Ascending aorta (tissue), 2 donors: ENCODE data around the gene NUDT7. TPM values are rescaled to one million over a fixed set of nuclear protein-coding genes. Genes with fewer than 3 reads are reported as not detected.

Source experiments
- DNase-seq, 2 donors: peaks; one replicate each; pipeline ENCODE4 v3.0.0-alpha.2; 2019; ENCODE audit warnings: low spot score in 2 of 2
- H3K27ac ChIP-seq, 2 donors: fragments of 200-600 bp; sonication (generic); one replicate each; pipeline ENCODE4 v1.5.1; 2016 to 2017; ENCODE audit warnings: mild to moderate bottlenecking in 1 of 2
- H3K27me3 ChIP-seq: fragments of 200-600 bp; sonication (generic); one replicate; pipeline ENCODE4 v1.5.1; 2017
- H3K36me3 ChIP-seq, 2 donors: fragments of 200-600 bp; sonication (generic); one replicate each; pipeline ENCODE4 v1.5.1; 2016
- H3K4me1 ChIP-seq, 2 donors: fragments of 200-600 bp; sonication (generic); one replicate each; pipeline ENCODE4 v1.5.1; 2016 to 2017; ENCODE audit warnings: mild to moderate bottlenecking in 1 of 2
- H3K4me3 ChIP-seq, 2 donors: fragments of 200-600 bp; sonication (generic); one replicate each; pipeline ENCODE4 v1.5.1; 2016 to 2017; ENCODE audit warnings: mild to moderate bottlenecking in 1 of 2
- H3K9me3 ChIP-seq, 2 donors: fragments of 200-600 bp; sonication (generic); one replicate each; pipeline ENCODE4 v1.5.1; 2016
- intact Hi-C: fragments of 100-400 bp; cut with DNase I; formaldehyde crosslinking; loops from one replicate; pipeline ENCODE4 v1.15.1; 2023
- total RNA-seq: library from RNA; depleted of rRNA; stranded (reverse); fragments of >200 nt; gene quantifications from one replicate; pipeline ENCODE4 v1.1.0, GENCODE V29; 2016
- TF ChIP-seq, protein P1 (sequence below), 3 experiments: fragments of 200-600 bp in 2 of 3; fragments of 450-650 bp in 1 of 3; sonication (generic) in 2 of 3; IDR thresholded peaks; one replicate each; pipeline ENCODE4 v1.5.1; 2016 to 2019; ENCODE audit warnings: antibody characterized with exemption in 3 of 3, mild to moderate bottlenecking in 1 of 3, moderate library complexity in 1 of 3

The NUDT7 gene
- total RNA-seq, 1 donor from 2014 or later: not detected

DNA sequence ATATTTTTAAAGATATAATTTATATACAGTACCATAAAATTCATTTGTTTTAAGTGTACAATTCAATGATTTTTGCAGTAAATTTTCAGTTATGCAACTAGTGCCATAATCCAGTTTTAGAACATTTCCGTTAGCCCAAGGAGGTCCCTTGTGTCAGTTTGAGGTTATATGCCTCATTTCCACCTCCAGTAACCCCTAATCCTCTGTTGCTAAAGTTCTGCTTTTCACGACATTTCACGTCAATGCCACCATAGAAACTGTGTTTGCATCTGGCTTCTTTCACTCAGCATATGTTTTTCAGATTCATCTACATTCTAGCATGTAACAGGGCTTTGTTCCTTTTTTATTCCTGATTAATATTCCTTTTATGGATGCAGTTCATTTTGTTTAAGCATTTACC lies 42.4 kb upstream of the NUDT7 start:
- Histone ChIP-seq H3K27me3 (no peaks in the 10 kb centered on the region), H3K9me3 (no peaks in the 10 kb centered on the region), H3K36me3 (no peaks in the 10 kb centered on the region), H3K4me3 (no peak overlapping the region), H3K4me1 (no peaks in the 10 kb centered on the region), H3K27ac (no peak overlapping the region)
- intact Hi-C loops: loop anchor here (5.0 kb wide), 1 partner anchor 107 kb away; the partner anchor contains the start of gene VAT1L
- TF ChIP-seq, protein P1, sequence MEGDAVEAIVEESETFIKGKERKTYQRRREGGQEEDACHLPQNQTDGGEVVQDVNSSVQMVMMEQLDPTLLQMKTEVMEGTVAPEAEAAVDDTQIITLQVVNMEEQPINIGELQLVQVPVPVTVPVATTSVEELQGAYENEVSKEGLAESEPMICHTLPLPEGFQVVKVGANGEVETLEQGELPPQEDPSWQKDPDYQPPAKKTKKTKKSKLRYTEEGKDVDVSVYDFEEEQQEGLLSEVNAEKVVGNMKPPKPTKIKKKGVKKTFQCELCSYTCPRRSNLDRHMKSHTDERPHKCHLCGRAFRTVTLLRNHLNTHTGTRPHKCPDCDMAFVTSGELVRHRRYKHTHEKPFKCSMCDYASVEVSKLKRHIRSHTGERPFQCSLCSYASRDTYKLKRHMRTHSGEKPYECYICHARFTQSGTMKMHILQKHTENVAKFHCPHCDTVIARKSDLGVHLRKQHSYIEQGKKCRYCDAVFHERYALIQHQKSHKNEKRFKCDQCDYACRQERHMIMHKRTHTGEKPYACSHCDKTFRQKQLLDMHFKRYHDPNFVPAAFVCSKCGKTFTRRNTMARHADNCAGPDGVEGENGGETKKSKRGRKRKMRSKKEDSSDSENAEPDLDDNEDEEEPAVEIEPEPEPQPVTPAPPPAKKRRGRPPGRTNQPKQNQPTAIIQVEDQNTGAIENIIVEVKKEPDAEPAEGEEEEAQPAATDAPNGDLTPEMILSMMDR (IDR thresholded peaks at IDR 0.05): no peak
- DNase-seq: no peak

DNA sequence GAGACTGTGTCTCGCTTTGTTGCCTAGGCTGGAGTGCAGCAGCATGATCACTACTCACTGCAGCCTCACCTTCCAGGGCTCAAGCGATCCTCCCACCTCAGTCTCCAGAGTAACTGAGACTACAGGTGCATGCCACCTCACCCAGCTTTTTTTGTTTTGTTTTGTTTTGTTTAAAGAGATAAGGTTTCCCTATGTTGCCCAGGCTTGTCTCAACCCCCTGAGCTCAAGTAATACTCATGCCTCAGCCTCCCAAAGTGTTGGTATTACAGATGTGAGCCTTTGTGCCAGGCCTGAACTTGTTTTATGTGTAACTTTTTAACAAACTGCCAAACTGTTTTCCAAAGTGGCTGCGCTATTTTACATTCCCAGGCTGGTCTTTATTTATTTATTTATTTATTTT lies 41.8 kb upstream of the NUDT7 start:
- H3K27ac ChIP-seq: no peak overlapping the region
- DNase-seq: no peak
- H3K9me3 ChIP-seq: no peaks in the 10 kb centered on the region
- H3K4me3 ChIP-seq: no peak overlapping the region
- H3K27me3 ChIP-seq: no peaks in the 10 kb centered on the region
- H3K4me1 ChIP-seq: no peaks in the 10 kb centered on the region
- TF ChIP-seq, protein P1 (IDR thresholded peaks at IDR 0.05): no peak
- intact Hi-C loops: no loop called here
- H3K36me3 ChIP-seq: no peaks in the 10 kb centered on the region

DNA sequence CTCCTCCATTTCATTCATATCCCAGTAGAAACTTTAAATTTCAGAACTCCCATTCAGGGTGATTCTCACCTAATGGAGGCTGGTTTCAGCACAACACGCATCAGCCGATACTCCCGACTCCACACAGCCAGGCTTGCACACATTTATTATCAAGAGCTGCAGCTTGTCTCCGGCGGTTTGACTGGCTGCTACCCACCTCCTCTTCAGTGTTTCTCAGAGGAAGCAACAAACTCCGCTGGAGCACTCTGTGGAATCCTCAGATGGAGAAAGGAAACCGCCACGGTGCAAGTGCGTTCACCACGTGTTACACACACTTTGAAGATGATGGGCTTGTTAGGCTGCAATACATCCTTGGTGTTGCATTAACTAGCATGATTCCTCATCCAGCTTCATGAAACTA lies 39.7 kb upstream of the NUDT7 start:
- TF ChIP-seq, protein P1 (IDR thresholded peaks at IDR 0.05): no peak
- no peak for DNase-seq
- H3K36me3 ChIP-seq: no peaks in the 10 kb centered on the region
- no peaks in the 10 kb centered on the region for H3K27me3 ChIP-seq
- no peak overlapping the region for H3K27ac ChIP-seq
- intact Hi-C loops: no loop called here
- no peaks in the 10 kb centered on the region for H3K9me3 ChIP-seq
- H3K4me3 ChIP-seq: no peak overlapping the region
- H3K4me1 ChIP-seq: no peaks in the 10 kb centered on the region

DNA sequence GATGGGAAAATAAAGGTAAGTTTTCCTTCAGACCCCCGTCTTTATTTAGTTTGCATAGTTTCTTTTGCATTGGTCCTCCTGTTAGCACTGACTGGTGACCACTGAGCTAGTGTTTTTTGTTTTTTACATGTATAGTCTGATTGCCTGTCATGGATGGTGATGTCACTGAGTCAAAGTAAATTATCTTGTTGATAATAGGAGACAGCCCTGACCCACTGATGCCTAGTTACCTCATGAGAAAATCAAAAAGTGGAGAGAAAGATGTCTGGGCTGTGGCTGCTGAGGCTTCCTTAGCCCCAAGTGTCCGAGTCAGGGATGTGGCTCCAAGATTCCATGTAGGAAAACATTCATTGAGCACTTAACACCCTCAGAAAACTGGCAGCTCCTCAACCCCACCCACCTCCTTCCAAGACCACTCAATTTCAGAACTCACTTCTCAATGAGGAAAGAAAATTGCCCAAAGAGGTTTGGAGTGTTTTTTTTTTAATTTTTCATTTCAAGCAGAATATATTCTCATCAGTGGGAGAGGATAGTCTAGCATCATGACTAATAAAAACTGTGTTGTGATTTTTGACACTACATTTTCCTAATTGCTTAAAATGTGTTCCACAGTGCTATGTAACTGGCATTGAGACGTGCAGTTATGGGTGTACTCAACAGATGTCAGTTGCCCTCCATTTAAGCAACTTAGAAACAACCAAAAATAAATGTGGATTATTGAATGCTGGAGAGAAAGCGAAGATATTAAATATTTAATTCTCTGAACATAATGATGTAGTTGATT lies 38.7 kb upstream of the NUDT7 start:
- TF ChIP-seq, protein P1 (IDR thresholded peaks at IDR 0.05): no peak
- H3K27ac ChIP-seq: no peak overlapping the region
- H3K27me3 ChIP-seq: no peaks in the 10 kb centered on the region
- H3K36me3 ChIP-seq: no peaks in the 10 kb centered on the region
- intact Hi-C loops: no loop called here
- H3K4me1 ChIP-seq: no peaks in the 10 kb centered on the region
- H3K4me3 ChIP-seq: no peak overlapping the region
- H3K9me3 ChIP-seq: no peaks in the 10 kb centered on the region
- no peak for DNase-seq

DNA sequence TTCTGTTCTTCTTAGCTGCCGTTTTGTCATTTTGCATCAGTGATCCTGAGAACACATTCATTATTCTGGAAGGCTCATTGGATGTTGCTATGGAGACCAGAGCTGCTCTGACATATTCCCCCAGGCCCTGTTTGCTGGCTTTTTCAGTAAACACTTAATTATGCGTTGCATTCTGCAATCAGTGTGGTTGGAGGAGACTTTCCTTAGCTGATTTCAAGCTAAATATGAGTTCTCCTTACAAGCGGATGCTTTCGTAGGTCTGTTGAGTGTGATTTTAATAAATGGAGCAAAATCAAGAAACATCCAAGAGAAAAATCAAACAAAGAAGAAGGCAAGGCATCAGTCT lies 38.2 kb upstream of the NUDT7 start:
- Histone ChIP-seq H3K9me3 (no peaks in the 10 kb centered on the region), H3K27ac (no peak overlapping the region), H3K36me3 (no peaks in the 10 kb centered on the region), H3K27me3 (no peaks in the 10 kb centered on the region), H3K4me3 (no peak overlapping the region), H3K4me1 (no peaks in the 10 kb centered on the region)
- no peak for DNase-seq
- TF ChIP-seq, protein P1 (IDR thresholded peaks at IDR 0.05): no peak
- intact Hi-C loops: no loop called here
